ENCODE data around the gene WWC1.

DNA sequence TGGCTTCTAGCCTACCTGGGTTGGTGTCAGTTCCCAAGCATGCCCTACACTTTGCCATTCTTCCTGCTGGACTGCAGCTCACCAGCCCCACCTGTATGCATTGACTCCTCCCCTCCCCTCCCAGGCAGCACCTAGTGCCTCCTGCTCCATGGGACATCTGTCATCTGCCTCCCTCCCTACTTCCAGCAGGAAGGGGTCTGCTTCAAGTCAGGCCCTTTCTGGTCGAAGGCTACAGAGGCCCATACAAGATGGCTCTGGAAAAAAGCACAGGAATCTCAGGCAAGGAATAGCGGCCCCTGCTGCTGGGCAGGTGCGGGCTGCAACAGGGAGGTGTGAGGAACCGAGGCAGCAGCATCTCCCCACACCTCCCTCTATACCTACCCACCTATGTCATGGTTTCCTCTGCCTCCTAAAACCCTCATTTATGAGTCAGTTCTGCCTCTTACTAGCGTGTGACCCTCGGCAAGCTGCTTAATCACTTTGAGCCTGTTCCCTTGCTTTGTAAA, 19.7 kb downstream of the WWC1 start:
- TF ChIP-seq POLR2AphosphoS5 (IDR thresholded peaks at IDR 0.05; ENCODE audit: low read depth, low read length) (no peak), SIN3A (IDR thresholded peaks at IDR 0.05; ENCODE audit: borderline replicate concordance, insufficient read depth, low read depth, low read length) (no peak), TCF7L2 (IDR thresholded peaks at IDR 0.05; ENCODE audit: low read depth, low read length) (no peak)
- TF ChIP-seq, protein P1, sequence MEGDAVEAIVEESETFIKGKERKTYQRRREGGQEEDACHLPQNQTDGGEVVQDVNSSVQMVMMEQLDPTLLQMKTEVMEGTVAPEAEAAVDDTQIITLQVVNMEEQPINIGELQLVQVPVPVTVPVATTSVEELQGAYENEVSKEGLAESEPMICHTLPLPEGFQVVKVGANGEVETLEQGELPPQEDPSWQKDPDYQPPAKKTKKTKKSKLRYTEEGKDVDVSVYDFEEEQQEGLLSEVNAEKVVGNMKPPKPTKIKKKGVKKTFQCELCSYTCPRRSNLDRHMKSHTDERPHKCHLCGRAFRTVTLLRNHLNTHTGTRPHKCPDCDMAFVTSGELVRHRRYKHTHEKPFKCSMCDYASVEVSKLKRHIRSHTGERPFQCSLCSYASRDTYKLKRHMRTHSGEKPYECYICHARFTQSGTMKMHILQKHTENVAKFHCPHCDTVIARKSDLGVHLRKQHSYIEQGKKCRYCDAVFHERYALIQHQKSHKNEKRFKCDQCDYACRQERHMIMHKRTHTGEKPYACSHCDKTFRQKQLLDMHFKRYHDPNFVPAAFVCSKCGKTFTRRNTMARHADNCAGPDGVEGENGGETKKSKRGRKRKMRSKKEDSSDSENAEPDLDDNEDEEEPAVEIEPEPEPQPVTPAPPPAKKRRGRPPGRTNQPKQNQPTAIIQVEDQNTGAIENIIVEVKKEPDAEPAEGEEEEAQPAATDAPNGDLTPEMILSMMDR (IDR thresholded peaks at IDR 0.05) = no peak; the same call in 1 of the 2 replicates
- TF ChIP-seq, protein P2, sequence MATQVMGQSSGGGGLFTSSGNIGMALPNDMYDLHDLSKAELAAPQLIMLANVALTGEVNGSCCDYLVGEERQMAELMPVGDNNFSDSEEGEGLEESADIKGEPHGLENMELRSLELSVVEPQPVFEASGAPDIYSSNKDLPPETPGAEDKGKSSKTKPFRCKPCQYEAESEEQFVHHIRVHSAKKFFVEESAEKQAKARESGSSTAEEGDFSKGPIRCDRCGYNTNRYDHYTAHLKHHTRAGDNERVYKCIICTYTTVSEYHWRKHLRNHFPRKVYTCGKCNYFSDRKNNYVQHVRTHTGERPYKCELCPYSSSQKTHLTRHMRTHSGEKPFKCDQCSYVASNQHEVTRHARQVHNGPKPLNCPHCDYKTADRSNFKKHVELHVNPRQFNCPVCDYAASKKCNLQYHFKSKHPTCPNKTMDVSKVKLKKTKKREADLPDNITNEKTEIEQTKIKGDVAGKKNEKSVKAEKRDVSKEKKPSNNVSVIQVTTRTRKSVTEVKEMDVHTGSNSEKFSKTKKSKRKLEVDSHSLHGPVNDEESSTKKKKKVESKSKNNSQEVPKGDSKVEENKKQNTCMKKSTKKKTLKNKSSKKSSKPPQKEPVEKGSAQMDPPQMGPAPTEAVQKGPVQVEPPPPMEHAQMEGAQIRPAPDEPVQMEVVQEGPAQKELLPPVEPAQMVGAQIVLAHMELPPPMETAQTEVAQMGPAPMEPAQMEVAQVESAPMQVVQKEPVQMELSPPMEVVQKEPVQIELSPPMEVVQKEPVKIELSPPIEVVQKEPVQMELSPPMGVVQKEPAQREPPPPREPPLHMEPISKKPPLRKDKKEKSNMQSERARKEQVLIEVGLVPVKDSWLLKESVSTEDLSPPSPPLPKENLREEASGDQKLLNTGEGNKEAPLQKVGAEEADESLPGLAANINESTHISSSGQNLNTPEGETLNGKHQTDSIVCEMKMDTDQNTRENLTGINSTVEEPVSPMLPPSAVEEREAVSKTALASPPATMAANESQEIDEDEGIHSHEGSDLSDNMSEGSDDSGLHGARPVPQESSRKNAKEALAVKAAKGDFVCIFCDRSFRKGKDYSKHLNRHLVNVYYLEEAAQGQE (IDR thresholded peaks at IDR 0.05; ENCODE audit: insufficient read depth in 1 of 2, low read depth in 2 of 2, low read length in 1 of 2) = no peak

Measured in Panc1 (cell line).